ENCODE data around the gene CD274. TPM values are rescaled to one million over a fixed set of nuclear protein-coding genes. Genes with fewer than 3 reads are reported as not detected.

CD274 gene
- total and polyA plus RNA-seq, 4 donors: 4.1 to 30.7 (median 9.5) TPM

GRCh38 chr9:5422276-5422675 lies 28.1 kb upstream of the CD274 start:
- TF ChIP-seq CTCF (IDR thresholded peaks at IDR 0.05; ENCODE audit: control extremely low read depth, extremely low read depth): no peak
- H3K9ac ChIP-seq (ENCODE audit: insufficient read depth in 1 of 2, low read length in 2 of 2): no peak overlapping the region
- 89 to 93% methylated on average over 1 of the region's 1 CpG for WGBS, 2 donors
- H3K27ac ChIP-seq (ENCODE audit: low read depth in 1 of 2, low read length in 1 of 2): no peak overlapping the region
- H3K9me3 ChIP-seq (ENCODE audit: control insufficient read depth in 4 of 4, insufficient read depth in 3 of 4, low read length in 3 of 4): peaks cover 0 to 7% (median 0%) of the 10 kb centered on the region in 4 donors
- H3K4me1 ChIP-seq (ENCODE audit: control insufficient read depth in 5 of 5, insufficient read depth in 5 of 5, low read length in 5 of 5): no peaks in the 10 kb centered on the region
- H3K36me3 ChIP-seq (ENCODE audit: control insufficient read depth in 4 of 4, insufficient read depth in 4 of 4, low read length in 4 of 4): peaks cover 0 to 8% (median 5%) of the 10 kb centered on the region in 4 donors
- H3K4me3 ChIP-seq: no peak overlapping the region
- ATAC-seq (ENCODE audit: insufficient read depth, low FRiP score) (no peak), DNase-seq (no peak)
- H3K27me3 ChIP-seq (ENCODE audit: control insufficient read depth in 3 of 3, insufficient read depth in 3 of 3, low read length in 2 of 3): no peaks in the 10 kb centered on the region

GRCh38 chr9:5425006-5425628 lies 25.2 kb upstream of the CD274 start:
- H3K36me3 ChIP-seq (ENCODE audit: control insufficient read depth in 4 of 4, insufficient read depth in 4 of 4, low read length in 4 of 4): peaks cover 0 to 4% (median 3%) of the 10 kb centered on the region in 4 donors
- H3K27ac ChIP-seq (ENCODE audit: low read depth in 1 of 2, low read length in 1 of 2): no peak overlapping the region
- H3K9ac ChIP-seq (ENCODE audit: insufficient read depth in 1 of 2, low read length in 2 of 2): no peak overlapping the region
- no peak for DNase-seq
- no peaks in the 10 kb centered on the region for H3K4me1 ChIP-seq (ENCODE audit: control insufficient read depth in 5 of 5, insufficient read depth in 5 of 5, low read length in 5 of 5)
- no peak for ATAC-seq (ENCODE audit: insufficient read depth, low FRiP score)
- TF ChIP-seq CTCF (IDR thresholded peaks at IDR 0.05; ENCODE audit: control extremely low read depth, extremely low read depth): peak; percentile 38
- no peak overlapping the region for H3K4me3 ChIP-seq
- no peaks in the 10 kb centered on the region for H3K9me3 ChIP-seq (ENCODE audit: control insufficient read depth in 4 of 4, insufficient read depth in 3 of 4, low read length in 3 of 4)
- 92 to 98% methylated on average over 2 of the region's 2 CpGs for WGBS, 2 donors
- H3K27me3 ChIP-seq (ENCODE audit: control insufficient read depth in 3 of 3, insufficient read depth in 3 of 3, low read length in 2 of 3): no peaks in the 10 kb centered on the region

- H3K36me3 ChIP-seq (ENCODE audit: control insufficient read depth in 4 of 4, insufficient read depth in 4 of 4, low read length in 4 of 4): peaks cover 4 to 5% (median 4%) of the 10 kb centered on the region in 4 donors
- H3K9me3 ChIP-seq (ENCODE audit: control insufficient read depth in 4 of 4, insufficient read depth in 3 of 4, low read length in 3 of 4): no peaks in the 10 kb centered on the region
- ATAC-seq (ENCODE audit: insufficient read depth, low FRiP score) (no peak), DNase-seq (no peak)
- H3K27me3 ChIP-seq (ENCODE audit: control insufficient read depth in 3 of 3, insufficient read depth in 3 of 3, low read length in 2 of 3): no peaks in the 10 kb centered on the region
- no peak for TF ChIP-seq CTCF (IDR thresholded peaks at IDR 0.05; ENCODE audit: control extremely low read depth, extremely low read depth)
- H3K4me3 ChIP-seq: no peak overlapping the region
- H3K9ac ChIP-seq (ENCODE audit: insufficient read depth in 1 of 2, low read length in 2 of 2): no peak overlapping the region
- H3K4me1 ChIP-seq (ENCODE audit: control insufficient read depth in 5 of 5, insufficient read depth in 5 of 5, low read length in 5 of 5): no peaks in the 10 kb centered on the region
- no peak overlapping the region for H3K27ac ChIP-seq (ENCODE audit: low read depth in 1 of 2, low read length in 1 of 2)
These were observed 23.3 kb upstream of the CD274 start for GRCh38 chr9:5427005-5427404.

- no peaks in the 10 kb centered on the region for H3K4me1 ChIP-seq (ENCODE audit: control insufficient read depth in 5 of 5, insufficient read depth in 5 of 5, low read length in 5 of 5)
- no peak for TF ChIP-seq CTCF (IDR thresholded peaks at IDR 0.05; ENCODE audit: control extremely low read depth, extremely low read depth)
- no peak overlapping the region for H3K9ac ChIP-seq (ENCODE audit: insufficient read depth in 1 of 2, low read length in 2 of 2)
- H3K4me3 ChIP-seq: no peak overlapping the region
- no peaks in the 10 kb centered on the region for H3K27me3 ChIP-seq (ENCODE audit: control insufficient read depth in 3 of 3, insufficient read depth in 3 of 3, low read length in 2 of 3)
- no peak for DNase-seq
- H3K27ac ChIP-seq (ENCODE audit: low read depth in 1 of 2, low read length in 1 of 2): no peak overlapping the region
- H3K9me3 ChIP-seq (ENCODE audit: control insufficient read depth in 4 of 4, insufficient read depth in 3 of 4, low read length in 3 of 4): no peaks in the 10 kb centered on the region
- peaks cover 4 to 6% (median 4%) of the 10 kb centered on the region in 4 donors for H3K36me3 ChIP-seq (ENCODE audit: control insufficient read depth in 4 of 4, insufficient read depth in 4 of 4, low read length in 4 of 4)
- ATAC-seq (ENCODE audit: insufficient read depth, low FRiP score): no peak
- 78 to 86% methylated on average over 3 of the region's 3 CpGs for WGBS, 2 donors
These were observed 22.2 kb upstream of the CD274 start for GRCh38 chr9:5428172-5428571.
